ENCODE data around the gene TRAPPC8. TPM values are rescaled to one million over a fixed set of nuclear protein-coding genes. Genes with fewer than 3 reads are reported as not detected.

Gene TRAPPC8
- total RNA-seq, 1 experiment from 2014 or later, result 30.4 TPM

DNA sequence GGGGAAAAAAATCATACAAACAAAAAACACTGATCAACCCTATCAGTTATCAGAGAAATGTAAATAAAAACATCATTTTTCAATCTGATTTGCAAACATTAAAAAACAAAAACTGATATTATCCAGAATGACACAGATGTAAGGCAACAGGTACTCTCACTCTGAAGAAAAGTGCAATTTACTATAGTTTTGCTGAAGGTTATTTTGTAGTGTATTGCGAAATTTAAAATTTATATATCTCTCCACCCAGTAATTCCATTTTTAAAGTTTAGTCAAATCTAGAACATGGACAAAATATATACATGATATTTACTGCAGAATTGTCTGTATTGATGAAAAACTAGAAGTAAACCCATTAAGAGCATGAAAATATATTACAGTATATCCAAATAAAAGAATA is 79.8 kb downstream of the TRAPPC8 start:
- no peaks in the 10 kb centered on the region for H3K4me1 ChIP-seq (ENCODE audit: control insufficient read depth in 1 of 2, insufficient read depth in 2 of 2, low read length in 2 of 2)
- TF ChIP-seq TCF7L2 (IDR thresholded peaks at IDR 0.05; ENCODE audit: borderline replicate concordance, extremely low read depth, insufficient read depth, insufficient read length), result no peak
- TF ChIP-seq, protein P1, sequence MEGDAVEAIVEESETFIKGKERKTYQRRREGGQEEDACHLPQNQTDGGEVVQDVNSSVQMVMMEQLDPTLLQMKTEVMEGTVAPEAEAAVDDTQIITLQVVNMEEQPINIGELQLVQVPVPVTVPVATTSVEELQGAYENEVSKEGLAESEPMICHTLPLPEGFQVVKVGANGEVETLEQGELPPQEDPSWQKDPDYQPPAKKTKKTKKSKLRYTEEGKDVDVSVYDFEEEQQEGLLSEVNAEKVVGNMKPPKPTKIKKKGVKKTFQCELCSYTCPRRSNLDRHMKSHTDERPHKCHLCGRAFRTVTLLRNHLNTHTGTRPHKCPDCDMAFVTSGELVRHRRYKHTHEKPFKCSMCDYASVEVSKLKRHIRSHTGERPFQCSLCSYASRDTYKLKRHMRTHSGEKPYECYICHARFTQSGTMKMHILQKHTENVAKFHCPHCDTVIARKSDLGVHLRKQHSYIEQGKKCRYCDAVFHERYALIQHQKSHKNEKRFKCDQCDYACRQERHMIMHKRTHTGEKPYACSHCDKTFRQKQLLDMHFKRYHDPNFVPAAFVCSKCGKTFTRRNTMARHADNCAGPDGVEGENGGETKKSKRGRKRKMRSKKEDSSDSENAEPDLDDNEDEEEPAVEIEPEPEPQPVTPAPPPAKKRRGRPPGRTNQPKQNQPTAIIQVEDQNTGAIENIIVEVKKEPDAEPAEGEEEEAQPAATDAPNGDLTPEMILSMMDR (IDR thresholded peaks at IDR 0.05 in 2 of 3, conservative IDR thresholded peaks at IDR 0.05 in 1 of 3; ENCODE audit: borderline replicate concordance in 1 of 3, insufficient read depth in 1 of 3, low read depth in 2 of 3, low read length in 2 of 3), result no peak
- TF ChIP-seq EGR1 (IDR thresholded peaks at IDR 0.05; ENCODE audit: low read depth), result no peak
- no peak for TF ChIP-seq SP1 (IDR thresholded peaks at IDR 0.05; ENCODE audit: low read depth)
- TF ChIP-seq, protein P2, sequence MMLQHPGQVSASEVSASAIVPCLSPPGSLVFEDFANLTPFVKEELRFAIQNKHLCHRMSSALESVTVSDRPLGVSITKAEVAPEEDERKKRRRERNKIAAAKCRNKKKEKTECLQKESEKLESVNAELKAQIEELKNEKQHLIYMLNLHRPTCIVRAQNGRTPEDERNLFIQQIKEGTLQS (IDR thresholded peaks at IDR 0.05), result no peak
- TF ChIP-seq, protein P3, sequence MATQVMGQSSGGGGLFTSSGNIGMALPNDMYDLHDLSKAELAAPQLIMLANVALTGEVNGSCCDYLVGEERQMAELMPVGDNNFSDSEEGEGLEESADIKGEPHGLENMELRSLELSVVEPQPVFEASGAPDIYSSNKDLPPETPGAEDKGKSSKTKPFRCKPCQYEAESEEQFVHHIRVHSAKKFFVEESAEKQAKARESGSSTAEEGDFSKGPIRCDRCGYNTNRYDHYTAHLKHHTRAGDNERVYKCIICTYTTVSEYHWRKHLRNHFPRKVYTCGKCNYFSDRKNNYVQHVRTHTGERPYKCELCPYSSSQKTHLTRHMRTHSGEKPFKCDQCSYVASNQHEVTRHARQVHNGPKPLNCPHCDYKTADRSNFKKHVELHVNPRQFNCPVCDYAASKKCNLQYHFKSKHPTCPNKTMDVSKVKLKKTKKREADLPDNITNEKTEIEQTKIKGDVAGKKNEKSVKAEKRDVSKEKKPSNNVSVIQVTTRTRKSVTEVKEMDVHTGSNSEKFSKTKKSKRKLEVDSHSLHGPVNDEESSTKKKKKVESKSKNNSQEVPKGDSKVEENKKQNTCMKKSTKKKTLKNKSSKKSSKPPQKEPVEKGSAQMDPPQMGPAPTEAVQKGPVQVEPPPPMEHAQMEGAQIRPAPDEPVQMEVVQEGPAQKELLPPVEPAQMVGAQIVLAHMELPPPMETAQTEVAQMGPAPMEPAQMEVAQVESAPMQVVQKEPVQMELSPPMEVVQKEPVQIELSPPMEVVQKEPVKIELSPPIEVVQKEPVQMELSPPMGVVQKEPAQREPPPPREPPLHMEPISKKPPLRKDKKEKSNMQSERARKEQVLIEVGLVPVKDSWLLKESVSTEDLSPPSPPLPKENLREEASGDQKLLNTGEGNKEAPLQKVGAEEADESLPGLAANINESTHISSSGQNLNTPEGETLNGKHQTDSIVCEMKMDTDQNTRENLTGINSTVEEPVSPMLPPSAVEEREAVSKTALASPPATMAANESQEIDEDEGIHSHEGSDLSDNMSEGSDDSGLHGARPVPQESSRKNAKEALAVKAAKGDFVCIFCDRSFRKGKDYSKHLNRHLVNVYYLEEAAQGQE (IDR thresholded peaks at IDR 0.05; ENCODE audit: low read depth), result no peak
- TF ChIP-seq EZH2phosphoT487 (IDR thresholded peaks at IDR 0.05; ENCODE audit: borderline replicate concordance), result no peak
- TF ChIP-seq, protein P4, sequence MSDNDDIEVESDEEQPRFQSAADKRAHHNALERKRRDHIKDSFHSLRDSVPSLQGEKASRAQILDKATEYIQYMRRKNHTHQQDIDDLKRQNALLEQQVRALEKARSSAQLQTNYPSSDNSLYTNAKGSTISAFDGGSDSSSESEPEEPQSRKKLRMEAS (IDR thresholded peaks at IDR 0.05), result no peak
- TF ChIP-seq FOSL1 (IDR thresholded peaks at IDR 0.05; ENCODE audit: low read depth), result no peak
- no peak for TF ChIP-seq JUND (IDR thresholded peaks at IDR 0.05)
- no peak for TF ChIP-seq POLR2A (IDR thresholded peaks at IDR 0.05; ENCODE audit: borderline replicate concordance, extremely low read depth, insufficient read depth, insufficient read length)
- no peak for TF ChIP-seq POLR2AphosphoS5 (IDR thresholded peaks at IDR 0.05; ENCODE audit: low read depth, low read length)
- intact Hi-C loops (cut with micrococcal nuclease), result no loop called here
- ATAC-seq, result no peak
- peaks cover 5 to 14% of the 10 kb centered on the region in 2 experiments; a peak in 1 of 4 replicates for H3K36me3 ChIP-seq (ENCODE audit: control insufficient read depth in 1 of 2, insufficient read depth in 2 of 2, low read length in 2 of 2)
- no peak for DNase-seq (ENCODE audit: low read depth, low spot score)
- H4K20me1 ChIP-seq (ENCODE audit: insufficient read depth), result no peaks in the 10 kb centered on the region
- BruUV-seq (replicated peaks), result no TSS peak
- H3K27me3 ChIP-seq (ENCODE audit: insufficient read depth, low read length), result no peaks in the 10 kb centered on the region
- POLR2A ChIA-PET, result no interaction called here
- H3K4me2 ChIP-seq (ENCODE audit: low read length), result no peak overlapping the region
- H2AFZ ChIP-seq (ENCODE audit: low read depth, low read length, poor library complexity, severe bottlenecking), result no peak overlapping the region
- RAD21 ChIA-PET (ENCODE audit: low non-redundant PET in 1 of 2, low total read pairs in 2 of 2, uncharacterized antibody in 2 of 2, unreplicated experiment in 2 of 2), result no interaction called here
- H3K9me2 ChIP-seq (ENCODE audit: insufficient read depth), result no peaks in the 10 kb centered on the region
- H3K9ac ChIP-seq (ENCODE audit: low read length), result no peak overlapping the region
- H3K4me3 ChIP-seq (replicated peaks in 1 of 2; ENCODE audit: low read depth in 1 of 2, low read length in 2 of 2), result no peak overlapping the region
- no peak overlapping the region for H3K27ac ChIP-seq (ENCODE audit: low read depth, low read length)
- H3K9me3 ChIP-seq (ENCODE audit: control insufficient read depth in 1 of 2, insufficient read depth in 1 of 2, low read depth in 1 of 2, low read length in 2 of 2), result no peaks in the 10 kb centered on the region
- H3K79me2 ChIP-seq (ENCODE audit: insufficient read depth, low read length), result no peaks in the 10 kb centered on the region
- CTCF ChIA-PET, result no interaction called here
